ENCODE results near the gene TSC22D1. TPM values are rescaled to one million over a fixed set of nuclear protein-coding genes. Genes with fewer than 3 reads are reported as not detected.

TSC22D1 gene
- total and polyA plus RNA-seq, 12 donors: 28.5 to 113 (median 59.8) TPM

DNA sequence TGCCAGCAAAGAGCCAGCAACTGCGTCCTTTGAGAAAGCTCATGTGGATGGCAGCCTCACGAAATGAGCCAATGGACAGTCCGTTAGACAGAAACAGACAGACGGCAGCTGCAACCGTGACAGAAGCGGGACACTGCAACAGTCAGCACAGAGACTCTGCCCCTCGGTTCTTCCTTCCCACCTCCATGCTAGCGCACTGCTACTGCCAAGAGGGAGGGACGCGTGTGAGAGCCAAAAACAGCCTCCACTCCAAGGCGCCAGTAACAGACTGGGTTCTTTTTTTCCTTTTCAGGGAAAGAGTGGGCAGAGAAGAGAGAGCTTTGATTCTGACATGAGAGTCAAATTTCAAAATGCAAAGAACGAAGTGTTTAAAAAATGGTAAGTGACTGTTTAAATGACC is 125.0 kb downstream of the TSC22D1 start:
- TF ChIP-seq POLR2A (IDR thresholded peaks at IDR 0.05): no peak
- TF ChIP-seq, protein P1, sequence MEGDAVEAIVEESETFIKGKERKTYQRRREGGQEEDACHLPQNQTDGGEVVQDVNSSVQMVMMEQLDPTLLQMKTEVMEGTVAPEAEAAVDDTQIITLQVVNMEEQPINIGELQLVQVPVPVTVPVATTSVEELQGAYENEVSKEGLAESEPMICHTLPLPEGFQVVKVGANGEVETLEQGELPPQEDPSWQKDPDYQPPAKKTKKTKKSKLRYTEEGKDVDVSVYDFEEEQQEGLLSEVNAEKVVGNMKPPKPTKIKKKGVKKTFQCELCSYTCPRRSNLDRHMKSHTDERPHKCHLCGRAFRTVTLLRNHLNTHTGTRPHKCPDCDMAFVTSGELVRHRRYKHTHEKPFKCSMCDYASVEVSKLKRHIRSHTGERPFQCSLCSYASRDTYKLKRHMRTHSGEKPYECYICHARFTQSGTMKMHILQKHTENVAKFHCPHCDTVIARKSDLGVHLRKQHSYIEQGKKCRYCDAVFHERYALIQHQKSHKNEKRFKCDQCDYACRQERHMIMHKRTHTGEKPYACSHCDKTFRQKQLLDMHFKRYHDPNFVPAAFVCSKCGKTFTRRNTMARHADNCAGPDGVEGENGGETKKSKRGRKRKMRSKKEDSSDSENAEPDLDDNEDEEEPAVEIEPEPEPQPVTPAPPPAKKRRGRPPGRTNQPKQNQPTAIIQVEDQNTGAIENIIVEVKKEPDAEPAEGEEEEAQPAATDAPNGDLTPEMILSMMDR (IDR thresholded peaks at IDR 0.05): no peak
- no peak for DNase-seq
- WGBS, 4 donors: 93 to 99% (median 94%) methylated on average over 12 of the region's 12 CpGs
- intact Hi-C loops (cut with DNase I): no loop called here
- Histone ChIP-seq H3K4me1 (replicated peaks in 1 of 2) (no peaks in the 10 kb centered on the region), H3K9me3 (replicated peaks in 1 of 3) (no peaks in the 10 kb centered on the region), H3K27ac (no peak overlapping the region), H3K4me3 (no peak overlapping the region), H3K27me3 (no peaks in the 10 kb centered on the region), H3K36me3 (replicated peaks in 1 of 2) (no peaks in the 10 kb centered on the region)

DNA sequence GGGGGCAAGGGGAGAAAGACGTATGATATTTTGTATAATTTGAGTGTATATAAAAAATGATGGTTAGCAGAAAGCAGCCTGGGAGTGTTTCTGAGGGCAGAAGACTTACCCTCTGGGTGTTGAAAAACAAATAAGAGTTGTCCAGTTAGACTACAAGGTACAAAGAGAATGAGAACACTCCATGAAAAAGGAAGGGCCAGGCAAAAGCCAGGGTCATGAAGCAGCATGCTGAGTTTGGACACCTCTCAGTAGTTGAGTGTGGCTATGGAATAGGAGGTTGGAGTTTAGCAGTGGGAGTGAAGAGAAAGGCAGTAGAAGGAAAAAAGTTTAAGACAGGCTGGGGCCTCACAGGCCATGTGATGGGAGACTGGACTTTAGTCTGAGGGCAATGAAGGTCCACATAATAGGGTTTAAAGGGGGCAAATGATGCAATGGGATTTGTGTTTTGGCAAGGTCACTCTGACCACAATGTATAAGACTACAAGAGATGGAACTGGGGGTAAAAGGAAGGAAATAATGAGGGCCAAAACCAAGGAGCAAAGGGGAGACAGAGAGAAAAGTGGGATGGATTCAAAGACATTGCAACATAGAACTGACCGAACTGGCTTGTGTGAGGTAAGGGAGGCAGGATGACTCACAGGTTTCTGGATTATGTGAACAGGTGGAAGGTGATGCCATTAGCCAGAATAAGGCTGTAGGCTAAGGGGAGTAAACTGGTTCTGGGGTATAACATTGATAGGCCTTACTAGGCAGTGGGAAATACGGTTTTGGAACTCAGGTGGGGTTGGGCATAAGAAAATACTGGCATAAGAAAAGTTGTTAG is 125.9 kb downstream of the TSC22D1 start:
- no peaks in the 10 kb centered on the region for H3K27me3 ChIP-seq
- no peaks in the 10 kb centered on the region for H3K9me3 ChIP-seq (replicated peaks in 1 of 3)
- H3K27ac ChIP-seq: no peak overlapping the region
- intact Hi-C loops (cut with DNase I): loop anchor here (10.0 kb wide), 1 partner anchor 545 kb away; no protein-coding TSS in a partner anchor
- DNase-seq: no peak
- H3K4me3 ChIP-seq: no peak overlapping the region
- no peaks in the 10 kb centered on the region for H3K36me3 ChIP-seq (replicated peaks in 1 of 2)
- WGBS, 4 donors: 85 to 90% (median 89%) methylated on average over 3 of the region's 3 CpGs
- no peak for TF ChIP-seq POLR2A (IDR thresholded peaks at IDR 0.05)
- TF ChIP-seq, protein P1 (IDR thresholded peaks at IDR 0.05): no peak
- no peaks in the 10 kb centered on the region for H3K4me1 ChIP-seq (replicated peaks in 1 of 2)

DNA sequence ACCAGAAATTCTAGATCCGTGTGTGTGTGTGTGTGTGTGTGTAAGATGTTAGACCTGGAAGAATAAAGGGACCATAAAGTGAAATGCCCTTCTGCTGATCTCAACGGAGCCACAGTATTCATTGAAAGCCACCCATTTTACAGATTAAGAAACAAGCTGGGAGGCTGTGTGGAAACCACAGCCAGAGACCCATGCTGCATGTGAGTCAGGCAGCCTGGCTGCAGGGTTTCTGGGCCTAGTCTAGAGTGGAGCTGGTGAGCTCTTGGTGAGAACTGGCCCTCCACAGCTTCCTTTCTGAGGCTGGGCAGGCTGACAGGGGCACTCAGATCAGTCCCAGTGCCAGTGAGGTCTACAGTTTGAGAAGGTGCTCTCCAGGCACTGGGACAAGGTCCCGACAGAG is 127.3 kb downstream of the TSC22D1 start:
- 75 to 81% (median 77%) methylated on average over 3 of the region's 3 CpGs for WGBS, 4 donors
- H3K27me3 ChIP-seq: no peaks in the 10 kb centered on the region
- no peaks in the 10 kb centered on the region for H3K36me3 ChIP-seq (replicated peaks in 1 of 2)
- no peak overlapping the region for H3K4me3 ChIP-seq
- no peaks in the 10 kb centered on the region for H3K4me1 ChIP-seq (replicated peaks in 1 of 2)
- H3K27ac ChIP-seq: no peak overlapping the region
- H3K9me3 ChIP-seq (replicated peaks in 1 of 3): no peaks in the 10 kb centered on the region
- DNase-seq: no peak
- TF ChIP-seq, protein P1 (IDR thresholded peaks at IDR 0.05): no peak
- TF ChIP-seq POLR2A (IDR thresholded peaks at IDR 0.05): no peak
- intact Hi-C loops (cut with DNase I): loop anchor here (10.0 kb wide), 1 partner anchor 544 kb away; no protein-coding TSS in a partner anchor

DNA sequence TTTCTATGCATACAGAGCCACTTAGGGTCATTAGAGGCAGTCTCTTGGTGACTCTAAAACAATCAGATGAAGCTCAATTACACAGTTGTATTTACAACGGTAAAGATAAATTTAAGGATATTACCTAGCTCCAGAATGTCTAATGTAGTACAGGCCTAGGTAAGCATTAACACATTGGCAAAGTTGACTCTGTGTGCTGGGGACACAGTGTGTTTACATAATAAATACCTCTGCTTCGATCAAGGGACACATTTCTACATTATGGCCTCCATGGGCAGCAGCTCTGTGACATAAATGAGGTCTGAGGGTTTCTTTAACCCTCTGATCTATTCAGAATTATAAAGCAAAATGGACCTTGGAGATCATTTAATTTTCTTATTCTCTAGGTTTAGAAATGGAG is 127.8 kb downstream of the TSC22D1 start:
- 75 to 95% (median 90%) methylated on average over 2 of the region's 2 CpGs for WGBS, 4 donors
- no peaks in the 10 kb centered on the region for H3K27me3 ChIP-seq
- no peak for DNase-seq
- no peaks in the 10 kb centered on the region for H3K4me1 ChIP-seq (replicated peaks in 1 of 2)
- H3K27ac ChIP-seq: no peak overlapping the region
- TF ChIP-seq POLR2A (IDR thresholded peaks at IDR 0.05): no peak
- TF ChIP-seq, protein P1 (IDR thresholded peaks at IDR 0.05): no peak
- intact Hi-C loops (cut with DNase I): loop anchor here (10.0 kb wide), 1 partner anchor 544 kb away; no protein-coding TSS in a partner anchor
- H3K36me3 ChIP-seq (replicated peaks in 1 of 2): no peaks in the 10 kb centered on the region
- H3K4me3 ChIP-seq: no peak overlapping the region
- no peaks in the 10 kb centered on the region for H3K9me3 ChIP-seq (replicated peaks in 1 of 3)
